HUES48 (cell line): ENCODE results near the gene MCRIP2.

Experiments
- H3K27ac ChIP-seq: one replicate; pipeline ENCODE4 v1.7.0; 2013; ENCODE audit warnings: low read depth, low read length, inconsistent platforms
- H3K27me3 ChIP-seq: 2 replicates; pipeline ENCODE4 v1.6.1; 2013; ENCODE audit warnings: mild to moderate bottlenecking, low read length; ENCODE audit not compliant: control insufficient read depth, insufficient read depth
- H3K36me3 ChIP-seq: 2 replicates; pipeline ENCODE4 v1.6.1; 2013; ENCODE audit warnings: low read length; ENCODE audit not compliant: control insufficient read depth, insufficient read depth
- H3K4me1 ChIP-seq: 2 replicates; pipeline ENCODE4 v1.6.1; 2013; ENCODE audit warnings: mild to moderate bottlenecking, low read length; ENCODE audit not compliant: control insufficient read depth, insufficient read depth
- H3K4me3 ChIP-seq: 2 replicates; pipeline ENCODE4 v1.5.1; 2013; ENCODE audit warnings: mild to moderate bottlenecking, low read depth, low read length
- H3K9ac ChIP-seq: 2 replicates; pipeline ENCODE4 v1.6.1; 2013; ENCODE audit warnings: mild to moderate bottlenecking, low read depth, low read length, moderate library complexity
- H3K9me3 ChIP-seq: 2 replicates; pipeline ENCODE4 v1.6.1; 2013; ENCODE audit warnings: low read length; ENCODE audit not compliant: control insufficient read depth, insufficient read depth

The MCRIP2 gene

DNA sequence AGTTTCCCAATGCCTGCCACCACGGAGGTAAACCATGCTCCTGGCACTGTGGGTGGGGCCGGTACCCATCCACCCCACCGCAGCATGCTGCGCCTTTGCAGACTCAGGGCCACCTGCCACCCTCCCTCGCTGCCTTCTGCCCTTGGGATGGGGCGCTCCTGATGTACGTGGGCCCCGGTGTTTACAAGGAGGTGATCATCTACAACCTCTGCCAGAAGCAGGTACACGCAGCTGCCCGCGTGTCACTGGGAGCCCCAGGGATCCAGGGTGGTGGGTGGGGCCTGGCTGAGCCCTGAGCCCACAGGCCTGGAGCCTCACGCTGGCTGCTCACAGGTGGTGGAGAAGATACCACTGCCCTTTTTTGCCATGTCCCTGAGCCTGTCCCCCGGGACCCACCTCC, 24.9 kb downstream of the MCRIP2 start:
- H3K4me1 ChIP-seq, result 0 out of 2 replicates have a peak, but pooled peaks cover 3% of the 10 kb centered on the region
- H3K27ac ChIP-seq, result no peak overlapping the region
- no peaks in the 10 kb centered on the region for H3K9me3 ChIP-seq
- H3K27me3 ChIP-seq, result no peaks in the 10 kb centered on the region
- no peak overlapping the region for H3K4me3 ChIP-seq
- H3K9ac ChIP-seq, result no peak overlapping the region
- H3K36me3 ChIP-seq, result peaks cover 36% of the 10 kb centered on the region

DNA sequence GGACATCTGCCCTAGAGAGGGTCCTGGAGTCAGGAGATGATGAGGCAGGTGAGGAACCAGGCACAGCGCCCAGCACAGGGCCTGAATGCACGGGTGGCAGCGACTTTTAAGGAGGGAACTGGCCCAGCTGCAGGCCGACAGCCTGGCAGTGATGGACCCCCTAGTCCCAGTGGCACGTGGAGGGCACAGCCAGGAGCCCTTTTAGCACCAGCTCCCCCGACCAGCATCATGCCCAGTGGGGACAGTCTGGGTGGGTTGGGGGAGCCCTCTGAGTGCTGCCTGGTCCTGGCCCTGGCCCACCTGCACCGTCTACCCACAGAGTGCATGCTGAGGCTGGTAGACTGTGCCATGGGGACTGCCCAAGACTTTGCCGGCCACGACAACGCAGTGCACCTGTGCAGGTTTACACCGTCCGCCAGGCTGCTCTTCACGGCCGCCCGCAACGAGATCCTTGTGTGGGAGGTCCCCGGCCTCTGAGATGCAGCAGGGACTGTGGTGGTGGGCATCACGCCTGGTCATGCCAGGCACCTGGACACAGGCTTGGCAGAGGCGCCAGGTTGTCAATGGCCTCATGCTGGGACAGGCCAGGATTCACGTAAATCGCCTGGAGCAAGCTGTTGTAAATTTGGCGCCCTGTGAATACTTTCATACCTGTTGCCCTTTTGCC, 25.6 kb downstream of the MCRIP2 start:
- H3K27me3 ChIP-seq, result no peaks in the 10 kb centered on the region
- H3K4me1 ChIP-seq, result 0 out of 2 replicates have a peak, but pooled peaks cover 3% of the 10 kb centered on the region
- H3K36me3 ChIP-seq, result peaks cover 42% of the 10 kb centered on the region
- no peak overlapping the region; the same call in 1 of the 2 replicates for H3K4me3 ChIP-seq
- 0 out of 2 replicates have a peak overlapping the region, but pooled peaks have one; percentile 1 for H3K9ac ChIP-seq
- H3K27ac ChIP-seq, result peak overlapping the region; percentile 32
- no peaks in the 10 kb centered on the region for H3K9me3 ChIP-seq

DNA sequence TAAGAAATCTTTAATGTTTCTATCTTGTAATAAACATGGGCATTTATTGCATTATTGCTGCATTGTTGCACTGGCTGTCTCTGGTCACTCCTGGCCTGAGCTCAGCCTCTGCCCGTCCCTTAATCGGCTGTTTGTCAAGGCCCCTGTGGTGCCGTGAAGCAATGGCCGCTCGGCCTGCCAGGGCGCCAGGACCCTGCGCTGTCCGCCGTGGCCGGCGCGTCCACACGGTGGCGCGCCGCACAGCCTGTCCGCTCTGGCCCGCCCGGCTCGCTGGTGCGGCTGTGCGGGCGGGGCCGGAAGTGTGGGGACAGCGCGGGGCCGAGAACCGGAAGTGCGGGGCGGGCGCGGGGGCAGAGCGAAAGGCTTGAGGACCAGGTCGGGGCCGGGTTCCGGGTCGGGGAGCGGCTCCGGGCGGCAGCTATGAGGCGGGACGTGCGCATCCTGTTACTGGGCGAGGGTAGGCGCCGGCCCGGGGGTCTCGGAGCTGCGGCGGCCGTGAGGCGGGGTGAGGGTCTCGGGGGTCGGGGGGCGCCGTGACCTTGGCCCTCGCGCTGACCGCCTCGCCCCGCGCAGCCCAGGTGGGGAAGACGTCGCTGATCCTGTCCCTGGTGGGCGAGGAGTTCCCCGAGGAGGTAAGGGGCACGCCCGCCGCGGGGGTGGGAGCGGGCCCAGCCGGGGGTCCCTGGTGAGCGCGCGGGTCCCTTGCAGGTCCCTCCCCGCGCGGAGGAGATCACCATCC, 26.3 kb downstream of the MCRIP2 start, which contains the start of gene RHOT2:
RHOT2 (plus strand) TSS at position 353 of the 739 bp plus-strand sequence; CDS start at position 421, 68 bp downstream.
- Histone ChIP-seq H3K9me3 (no peaks in the 10 kb centered on the region), H3K27ac (peak within 1 kb of the TSS; percentile 42), H3K4me3 (peak within 1 kb of the TSS; percentile 87), H3K36me3 (peaks cover 43% of the 10 kb centered on the region), H3K4me1 (0 out of 2 replicates have a peak, but pooled peaks cover 3% of the 10 kb centered on the region), H3K27me3 (no peaks in the 10 kb centered on the region), H3K9ac (peak within 1 kb of the TSS; percentile 51; the same call in 1 of the 2 replicates)

DNA sequence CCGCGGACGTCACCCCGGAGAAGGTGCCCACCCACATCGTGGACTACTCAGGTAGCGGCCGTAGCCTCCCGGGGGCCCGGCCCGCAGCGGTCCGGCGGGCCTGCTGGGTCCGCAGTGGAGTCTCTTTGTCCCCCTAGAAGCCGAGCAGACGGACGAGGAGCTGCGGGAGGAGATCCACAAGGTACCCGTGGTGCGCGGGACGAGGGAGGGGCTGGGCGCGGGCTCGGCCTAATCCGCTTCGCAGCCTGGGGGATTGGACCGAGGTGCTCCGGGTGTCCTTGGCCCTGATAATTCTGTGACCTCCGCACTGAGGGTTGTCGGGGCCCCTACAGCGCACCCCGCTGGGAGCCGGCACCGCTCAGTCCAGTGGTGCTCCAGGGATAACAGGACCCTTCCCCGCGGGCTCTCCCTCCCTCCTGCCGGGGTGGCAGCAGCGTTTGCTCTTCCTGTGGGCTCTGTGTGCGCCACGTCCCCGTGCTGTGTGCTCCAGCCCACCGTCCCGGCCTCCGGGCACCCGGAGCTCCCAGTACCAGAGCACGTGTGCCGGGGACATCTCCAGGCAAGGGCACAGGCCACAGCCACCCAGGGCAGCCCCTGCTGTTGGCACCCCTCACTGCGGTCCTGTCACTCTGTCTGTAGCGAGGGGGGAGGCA, 27.0 kb downstream of the MCRIP2 start:
- Histone ChIP-seq H3K27me3 (no peaks in the 10 kb centered on the region), H3K4me3 (peak overlapping the region; percentile 87), H3K36me3 (peaks cover 50% of the 10 kb centered on the region), H3K27ac (peak overlapping the region; percentile 42), H3K4me1 (0 out of 2 replicates have a peak, but pooled peaks cover 3% of the 10 kb centered on the region), H3K9ac (peak overlapping the region; percentile 51; the same call in 1 of the 2 replicates), H3K9me3 (no peaks in the 10 kb centered on the region)

DNA sequence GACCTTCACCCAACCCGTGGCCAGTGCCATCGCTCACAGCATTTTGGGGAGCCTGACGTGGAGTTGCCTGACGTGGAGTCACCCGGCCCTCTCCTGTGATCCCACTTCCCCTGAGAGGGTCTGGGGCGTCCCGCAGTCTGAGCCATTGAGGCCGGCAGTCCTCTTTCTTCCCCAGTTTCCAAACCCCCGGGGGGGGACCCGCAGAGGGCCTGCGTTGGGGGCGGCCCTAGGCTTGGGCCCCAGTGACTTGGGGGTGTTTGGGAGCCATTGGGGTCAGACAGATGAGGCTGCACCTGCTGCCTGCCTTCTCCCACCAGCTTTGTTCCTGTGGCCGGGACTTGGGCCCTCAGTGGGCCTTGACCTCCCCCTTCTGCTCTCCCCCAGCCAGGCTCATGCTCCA, 28.0 kb downstream of the MCRIP2 start:
- H3K9me3 ChIP-seq, result no peaks in the 10 kb centered on the region
- H3K9ac ChIP-seq, result no peak overlapping the region
- no peak overlapping the region for H3K27ac ChIP-seq
- H3K4me3 ChIP-seq, result no peak overlapping the region
- peaks cover 57% of the 10 kb centered on the region for H3K36me3 ChIP-seq
- no peaks in the 10 kb centered on the region for H3K27me3 ChIP-seq
- H3K4me1 ChIP-seq, result 0 out of 2 replicates have a peak, but pooled peaks cover 6% of the 10 kb centered on the region

DNA sequence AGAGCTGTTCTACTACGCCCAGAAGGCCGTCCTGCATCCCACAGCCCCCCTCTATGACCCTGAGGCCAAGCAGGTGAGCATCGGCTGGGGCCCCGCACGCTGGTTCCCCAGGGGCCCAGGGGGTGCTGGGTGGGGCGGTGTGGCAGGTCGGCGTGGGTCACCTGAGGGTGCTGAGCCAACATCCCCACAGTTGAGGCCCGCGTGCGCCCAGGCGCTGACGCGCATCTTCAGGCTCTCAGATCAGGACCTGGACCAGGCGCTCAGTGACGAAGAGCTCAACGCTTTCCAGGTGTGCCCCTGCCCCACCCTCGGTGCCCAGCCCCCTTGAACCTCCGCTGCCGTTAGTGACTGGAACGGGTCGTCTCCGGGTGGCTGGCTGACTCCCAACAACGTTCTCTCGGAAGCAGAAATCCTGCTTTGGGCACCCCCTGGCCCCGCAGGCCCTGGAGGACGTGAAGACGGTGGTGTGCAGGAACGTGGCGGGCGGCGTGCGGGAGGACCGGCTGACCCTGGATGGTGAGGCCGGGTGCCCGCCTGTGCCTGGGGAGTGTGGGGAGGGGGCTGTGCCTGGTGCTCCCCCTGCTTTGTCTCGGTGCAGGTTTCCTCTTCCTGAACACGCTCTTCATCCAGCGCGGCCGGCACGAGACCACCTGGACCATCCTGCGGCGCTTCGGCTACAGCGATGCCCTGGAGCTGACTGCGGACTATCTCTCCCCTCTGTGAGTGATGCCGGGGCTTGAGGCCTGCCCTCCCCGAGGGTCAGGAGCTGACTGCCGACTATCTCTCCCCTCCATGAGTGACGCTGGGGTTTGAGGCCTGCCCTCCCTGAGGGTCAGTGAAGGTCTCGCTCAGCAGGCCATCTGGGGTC, 29.1 kb downstream of the MCRIP2 start:
- Histone ChIP-seq H3K36me3 (peaks cover 57% of the 10 kb centered on the region), H3K9me3 (no peaks in the 10 kb centered on the region), H3K4me1 (0 out of 2 replicates have a peak, but pooled peaks cover 10% of the 10 kb centered on the region), H3K4me3 (no peak overlapping the region), H3K27ac (no peak overlapping the region), H3K27me3 (no peaks in the 10 kb centered on the region), H3K9ac (no peak overlapping the region)

DNA sequence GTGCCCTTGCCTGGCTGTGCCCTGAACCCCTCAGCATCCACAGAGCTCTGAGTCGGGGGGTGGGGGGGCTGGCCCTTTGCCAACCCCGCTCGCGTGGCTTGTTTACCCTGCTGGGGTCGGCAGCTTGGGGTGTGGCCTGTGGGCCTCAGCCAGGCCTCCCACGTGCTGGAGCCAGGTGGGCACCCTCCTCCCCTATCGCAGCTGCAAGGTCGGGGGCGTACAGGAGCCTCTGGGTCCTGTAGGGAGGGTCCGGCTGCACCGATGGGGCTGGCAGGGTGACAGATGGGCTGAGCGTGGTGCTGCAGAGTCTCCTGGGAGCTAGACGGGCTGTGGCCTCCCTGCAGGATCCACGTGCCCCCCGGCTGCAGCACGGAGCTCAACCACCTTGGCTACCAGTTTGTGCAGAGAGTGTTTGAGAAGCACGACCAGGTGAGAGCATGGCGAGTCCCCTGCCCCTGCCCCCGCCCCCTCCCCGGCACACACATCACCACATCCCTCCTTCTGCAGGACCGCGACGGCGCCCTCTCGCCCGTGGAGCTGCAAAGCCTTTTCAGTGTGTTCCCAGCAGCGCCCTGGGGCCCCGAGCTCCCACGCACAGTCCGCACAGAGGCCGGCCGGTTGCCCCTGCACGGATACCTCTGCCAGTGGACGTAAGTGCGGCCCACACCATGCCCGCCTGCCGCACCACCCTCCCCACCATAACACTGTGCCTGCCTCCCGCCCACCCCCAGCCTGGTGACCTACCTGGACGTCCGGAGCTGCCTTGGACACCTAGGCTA, 29.9 kb downstream of the MCRIP2 start:
- Histone ChIP-seq H3K9ac (no peak overlapping the region), H3K4me3 (no peak overlapping the region), H3K27ac (no peak overlapping the region), H3K4me1 (peaks cover 11% of the 10 kb centered on the region; the same call in 1 of the 2 replicates), H3K27me3 (no peaks in the 10 kb centered on the region), H3K36me3 (peaks cover 54% of the 10 kb centered on the region), H3K9me3 (no peaks in the 10 kb centered on the region)

DNA sequence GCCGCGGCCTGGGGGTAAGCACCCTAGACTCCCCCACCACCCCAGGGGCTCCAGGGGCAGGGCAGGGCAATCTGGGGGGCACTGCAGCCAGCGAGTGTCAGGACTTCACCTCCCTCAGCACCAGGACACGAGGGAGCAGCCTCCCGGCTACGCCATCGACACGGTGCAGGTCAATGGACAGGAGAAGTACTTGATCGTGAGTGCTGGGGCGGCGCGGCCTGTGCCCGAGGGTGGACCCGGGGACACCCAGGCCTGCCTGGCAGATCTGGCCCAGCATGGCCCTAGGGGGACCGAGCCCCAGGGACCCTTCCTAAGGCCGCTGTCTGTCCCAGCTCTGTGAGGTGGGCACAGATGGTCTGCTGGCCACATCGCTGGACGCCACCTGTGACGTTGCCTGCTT, 30.7 kb downstream of the MCRIP2 start:
- H3K36me3 ChIP-seq, result peaks cover 53% of the 10 kb centered on the region
- no peaks in the 10 kb centered on the region for H3K9me3 ChIP-seq
- H3K27ac ChIP-seq, result no peak overlapping the region
- peaks cover 20% of the 10 kb centered on the region; the same call in 1 of the 2 replicates for H3K4me1 ChIP-seq
- H3K27me3 ChIP-seq, result no peaks in the 10 kb centered on the region
- no peak overlapping the region for H3K4me3 ChIP-seq
- H3K9ac ChIP-seq, result no peak overlapping the region

DNA sequence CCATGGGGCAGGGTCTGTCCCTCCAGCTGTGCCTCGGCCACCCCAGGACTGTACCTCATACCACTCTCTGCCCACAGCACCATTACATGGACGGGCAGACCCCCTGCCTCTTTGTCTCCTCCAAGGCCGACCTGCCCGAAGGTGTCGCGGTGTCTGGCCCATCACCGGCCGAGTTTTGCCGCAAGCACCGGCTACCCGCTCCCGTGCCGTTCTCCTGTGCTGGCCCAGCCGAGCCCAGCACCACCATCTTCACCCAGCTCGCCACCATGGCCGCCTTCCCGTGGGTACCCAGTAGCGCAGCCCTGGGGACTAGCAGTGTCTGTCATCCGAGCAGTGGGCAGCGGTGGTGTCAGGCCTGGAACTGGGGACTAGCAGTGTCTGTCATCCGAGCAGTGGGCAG, 31.2 kb downstream of the MCRIP2 start:
- Histone ChIP-seq H3K36me3 (peaks cover 53% of the 10 kb centered on the region), H3K27ac (no peak overlapping the region), H3K27me3 (no peaks in the 10 kb centered on the region), H3K9ac (no peak overlapping the region), H3K4me3 (no peak overlapping the region), H3K4me1 (peaks cover 20% of the 10 kb centered on the region; the same call in 1 of the 2 replicates), H3K9me3 (no peaks in the 10 kb centered on the region)
